Astrocyte (in vitro differentiated cells and primary cell): ENCODE results near the gene DCUN1D2. TPM values are rescaled to one million over a fixed set of nuclear protein-coding genes. Genes with fewer than 3 reads are reported as not detected.

Source experiments
- DNase-seq: peaks from one replicate; pipeline ENCODE4 v3.0.0-alpha.2; 2010; ENCODE audit warnings: low read depth
- FAIRE-seq: peaks from 2 replicates; lab custom pipeline; 2011; peaks lifted over from hg19 to GRCh38; lab: Jason Lieb, UNC
- H2AFZ ChIP-seq: 2 replicates; pipeline ENCODE4 v1.6.0; 2012; ENCODE audit warnings: low read depth, low read length, inconsistent platforms
- H3K27ac ChIP-seq: 2 replicates; pipeline ENCODE4 v1.5.1; 2011; ENCODE audit warnings: low read depth, low read length, inconsistent platforms
- H3K27me3 ChIP-seq: 2 replicates; pipeline ENCODE4 v1.6.0; 2011; ENCODE audit warnings: low read length, inconsistent platforms; ENCODE audit not compliant: insufficient read depth
- H3K36me3 ChIP-seq: 2 replicates; pipeline ENCODE4 v1.5.1; 2011; ENCODE audit warnings: low read length, inconsistent platforms; ENCODE audit not compliant: insufficient read depth
- H3K4me1 ChIP-seq: 2 replicates; pipeline ENCODE4 v1.5.1; 2011; ENCODE audit warnings: low read length, inconsistent platforms; ENCODE audit not compliant: insufficient read depth
- H3K4me2 ChIP-seq: 2 replicates; pipeline ENCODE4 v1.6.0; 2012; ENCODE audit warnings: low read length, inconsistent platforms
- H3K4me3 ChIP-seq: 2 replicates; pipeline ENCODE4 v1.5.1; 2011; ENCODE audit warnings: low read depth, mild to moderate bottlenecking, low read length, inconsistent platforms; ENCODE audit not compliant: insufficient read depth
- H3K79me2 ChIP-seq: 2 replicates; pipeline ENCODE4 v1.6.0; 2012; ENCODE audit warnings: mild to moderate bottlenecking, low read length, inconsistent platforms; ENCODE audit not compliant: insufficient read depth
- H3K9ac ChIP-seq: 2 replicates; pipeline ENCODE4 v1.6.0; 2012; ENCODE audit warnings: mild to moderate bottlenecking, low read length, inconsistent platforms
- H3K9me3 ChIP-seq: 2 replicates; pipeline ENCODE4 v1.5.1; 2012; ENCODE audit warnings: low read depth, mild to moderate bottlenecking, low read length, inconsistent platforms; ENCODE audit not compliant: insufficient read depth
- H4K20me1 ChIP-seq: 2 replicates; pipeline ENCODE4 v1.6.0; 2012; ENCODE audit warnings: low read length, inconsistent platforms; ENCODE audit not compliant: insufficient read depth
- H3K27ac Mint-ChIP-seq: one replicate; pipeline ENCODE4 v1.8.0; 2021; ENCODE audit warnings: mild to moderate bottlenecking, mixed read lengths; ENCODE audit not compliant: unreplicated experiment
- H3K27me3 Mint-ChIP-seq: one replicate; pipeline ENCODE4 v1.8.0; 2021; ENCODE audit warnings: low read depth, mixed read lengths; ENCODE audit not compliant: unreplicated experiment
- H3K36me3 Mint-ChIP-seq: one replicate; pipeline ENCODE4 v1.8.0; 2021; ENCODE audit warnings: low read depth, mixed read lengths; ENCODE audit not compliant: unreplicated experiment
- H3K4me1 Mint-ChIP-seq: one replicate; pipeline ENCODE4 v1.8.0; 2021; ENCODE audit warnings: low read depth, mixed read lengths; ENCODE audit not compliant: unreplicated experiment
- H3K4me3 Mint-ChIP-seq: one replicate; pipeline ENCODE4 v1.8.0; 2021; ENCODE audit warnings: mild to moderate bottlenecking, moderate library complexity, mixed read lengths; ENCODE audit not compliant: unreplicated experiment
- H3K9me3 Mint-ChIP-seq: one replicate; pipeline ENCODE4 v1.8.0; 2021; ENCODE audit warnings: mild to moderate bottlenecking, mixed read lengths; ENCODE audit not compliant: unreplicated experiment
- CTCF ChIP-seq: IDR thresholded peaks from 2 replicates; pipeline ENCODE4 v1.5.1; 2011; ENCODE audit warnings: low read depth, mild to moderate bottlenecking, inconsistent platforms, low read length, moderate library complexity; ENCODE audit not compliant: insufficient read depth
- EZH2 ChIP-seq: IDR thresholded peaks from 2 replicates; pipeline ENCODE4 v1.6.1; 2012; ENCODE audit warnings: mild to moderate bottlenecking, low read length, inconsistent platforms; ENCODE audit not compliant: insufficient read depth
- total RNA-seq: library from RNA; stranded (reverse); gene quantifications from 2 replicates; pipeline ENCODE4 v1.2.1, GENCODE V29; 2021

Gene DCUN1D2
- total RNA-seq, 1 donor from 2014 or later, result 16.3 TPM

- H3K4me3 Mint-ChIP-seq, result peak overlapping the region; percentile 92
- no peaks in the 10 kb centered on the region for H3K9me3 ChIP-seq
- peak overlapping the region; percentile 88 for H3K27ac ChIP-seq
- H3K4me3 ChIP-seq, result peak overlapping the region; percentile 69
- FAIRE-seq (no peak), DNase-seq (no peak)
- H3K27ac Mint-ChIP-seq, result peak overlapping the region; percentile 86
- no peak overlapping the region for H2AFZ ChIP-seq
- TF ChIP-seq CTCF (no peak), EZH2 (no peak)
- H3K4me1 Mint-ChIP-seq, result peaks cover 49% of the 10 kb centered on the region
- peaks cover 48% of the 10 kb centered on the region for H3K4me1 ChIP-seq
- H3K36me3 Mint-ChIP-seq, result peaks cover 4% of the 10 kb centered on the region
- peaks cover 10% of the 10 kb centered on the region for H3K36me3 ChIP-seq
- peaks cover 85% of the 10 kb centered on the region for H3K79me2 ChIP-seq
- H3K4me2 ChIP-seq, result peak overlapping the region; percentile 94
- H3K9me3 Mint-ChIP-seq, result no peaks in the 10 kb centered on the region
- H4K20me1 ChIP-seq, result peaks cover 68% of the 10 kb centered on the region
- H3K27me3 ChIP-seq, result no peaks in the 10 kb centered on the region
- H3K9ac ChIP-seq, result peak overlapping the region; percentile 98
- H3K27me3 Mint-ChIP-seq, result no peaks in the 10 kb centered on the region
Observed at GRCh38 chr13:113491982-113492381, 1.5 kb upstream of the DCUN1D2 start.

GRCh38 chr13:113491418-113491883 lies 940 bp upstream of the DCUN1D2 start:
- Histone ChIP-seq H3K27ac (peak overlapping the region; percentile 88), H3K9me3 (no peaks in the 10 kb centered on the region), H3K4me1 (peaks cover 48% of the 10 kb centered on the region), H3K9ac (peak overlapping the region; percentile 98), H4K20me1 (peaks cover 68% of the 10 kb centered on the region), H3K79me2 (peaks cover 85% of the 10 kb centered on the region), H3K4me2 (peak overlapping the region; percentile 94), H3K27me3 (no peaks in the 10 kb centered on the region), H3K4me3 (peak overlapping the region; percentile 69), H2AFZ (no peak overlapping the region), H3K36me3 (peaks cover 5% of the 10 kb centered on the region)
- DNase-seq (no peak), FAIRE-seq (no peak)
- Mint-ChIP-seq H3K27me3 (no peaks in the 10 kb centered on the region), H3K4me1 (peaks cover 44% of the 10 kb centered on the region), H3K36me3 (peaks cover 4% of the 10 kb centered on the region), H3K9me3 (no peaks in the 10 kb centered on the region), H3K27ac (peak overlapping the region; percentile 86), H3K4me3 (peak overlapping the region; percentile 92)
- TF ChIP-seq CTCF (no peak), EZH2 (no peak)
